GM21447 (cell line): Measurements from ENCODE around the gene B3GALT2.
"Not testable (repeated sequence)": the region's sequence is repeated elsewhere in the genome, so short reads cannot be mapped to it uniquely, and the experiment has no call there.

Experiments
- ATAC-seq: cut with Tn5 transposase; IDR thresholded peaks from one replicate; pipeline ENCODE4 v1.9.1; 2021; ENCODE audit not compliant: unreplicated experiment

The B3GALT2 gene, protein sequence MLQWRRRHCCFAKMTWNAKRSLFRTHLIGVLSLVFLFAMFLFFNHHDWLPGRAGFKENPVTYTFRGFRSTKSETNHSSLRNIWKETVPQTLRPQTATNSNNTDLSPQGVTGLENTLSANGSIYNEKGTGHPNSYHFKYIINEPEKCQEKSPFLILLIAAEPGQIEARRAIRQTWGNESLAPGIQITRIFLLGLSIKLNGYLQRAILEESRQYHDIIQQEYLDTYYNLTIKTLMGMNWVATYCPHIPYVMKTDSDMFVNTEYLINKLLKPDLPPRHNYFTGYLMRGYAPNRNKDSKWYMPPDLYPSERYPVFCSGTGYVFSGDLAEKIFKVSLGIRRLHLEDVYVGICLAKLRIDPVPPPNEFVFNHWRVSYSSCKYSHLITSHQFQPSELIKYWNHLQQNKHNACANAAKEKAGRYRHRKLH

DNA sequence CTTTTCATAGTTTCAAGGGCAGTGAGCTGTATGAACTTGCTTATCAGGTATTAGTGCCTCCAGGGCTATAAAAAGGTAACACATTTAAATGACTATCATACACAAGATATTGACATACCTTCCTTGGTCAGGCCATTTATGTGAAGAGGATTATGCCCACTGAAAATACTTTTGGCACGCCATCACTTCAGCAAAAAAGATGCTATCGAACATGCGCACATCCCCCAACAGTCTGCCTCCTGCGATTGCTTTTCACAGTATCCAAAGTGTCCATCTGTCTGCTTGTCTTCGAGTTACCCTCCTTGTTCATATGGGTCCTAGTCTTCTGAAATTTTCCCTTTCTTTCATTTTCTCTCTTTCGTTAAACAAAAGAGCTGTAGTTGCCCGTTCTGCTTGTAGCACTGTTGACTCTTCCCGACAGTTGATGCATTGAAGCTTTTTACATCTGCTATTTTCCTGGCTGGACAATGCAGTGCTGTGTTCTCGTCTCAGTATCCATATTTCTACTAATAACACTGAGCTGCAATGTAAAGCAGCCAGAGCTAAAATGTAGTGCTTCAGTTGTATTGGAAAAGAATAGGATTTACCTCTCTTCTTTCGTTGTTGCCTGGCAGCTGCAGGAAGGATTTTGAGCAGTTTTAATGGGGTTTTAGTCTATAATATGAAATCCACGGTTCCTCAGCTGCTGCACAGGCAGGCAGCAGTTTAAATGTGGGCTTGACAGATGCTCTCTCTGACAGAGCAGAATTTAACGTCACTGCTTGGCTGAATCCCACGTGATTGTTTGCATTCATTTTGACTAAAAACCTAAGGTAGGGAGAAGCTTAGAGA, at the start of gene B3GALT2:
B3GALT2 (minus strand) TSS at position 713 of the 831 bp plus-strand sequence. CDS start 5,051 bp downstream, outside the sequence.
- no peak for ATAC-seq

DNA sequence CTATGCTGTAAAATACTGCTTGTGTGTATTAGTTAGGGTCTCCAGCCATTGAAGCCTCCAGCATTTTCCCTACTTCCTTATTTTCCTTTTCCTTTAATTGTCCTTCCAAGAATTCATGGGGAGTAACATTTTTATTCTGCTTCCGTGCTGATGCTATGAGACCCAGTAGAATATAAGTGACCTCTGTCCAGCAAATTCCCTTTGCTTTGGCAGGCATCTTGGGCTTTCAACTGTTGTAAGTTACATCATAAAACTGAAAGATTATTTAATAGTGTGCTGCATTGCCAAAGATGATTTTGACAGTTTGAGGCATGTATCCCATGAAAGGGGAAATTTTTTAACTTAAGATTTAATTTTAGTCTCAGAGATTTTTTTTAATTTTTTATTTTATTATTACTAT, 48.1 kb upstream of the B3GALT2 start:
- no peak for ATAC-seq

DNA sequence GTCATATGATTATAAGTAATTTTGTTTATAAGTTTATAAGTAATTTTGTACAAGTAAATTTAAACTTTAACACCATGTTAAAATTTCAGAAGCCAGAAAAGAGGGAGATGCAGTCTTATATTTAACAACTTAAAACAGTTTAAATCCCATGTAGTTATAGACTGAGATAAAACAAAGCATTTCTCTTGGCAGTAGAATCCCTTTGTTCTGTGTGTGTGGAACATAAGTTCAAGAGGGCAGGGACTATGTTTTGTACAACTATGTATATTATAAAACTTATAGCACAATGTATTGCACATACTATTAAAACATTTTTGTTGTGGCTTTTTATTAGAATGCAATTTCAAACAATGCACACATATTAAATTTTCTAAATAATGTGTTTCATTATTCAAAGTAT, 44.7 kb upstream of the B3GALT2 start:
- not testable (repeated sequence) for ATAC-seq

DNA sequence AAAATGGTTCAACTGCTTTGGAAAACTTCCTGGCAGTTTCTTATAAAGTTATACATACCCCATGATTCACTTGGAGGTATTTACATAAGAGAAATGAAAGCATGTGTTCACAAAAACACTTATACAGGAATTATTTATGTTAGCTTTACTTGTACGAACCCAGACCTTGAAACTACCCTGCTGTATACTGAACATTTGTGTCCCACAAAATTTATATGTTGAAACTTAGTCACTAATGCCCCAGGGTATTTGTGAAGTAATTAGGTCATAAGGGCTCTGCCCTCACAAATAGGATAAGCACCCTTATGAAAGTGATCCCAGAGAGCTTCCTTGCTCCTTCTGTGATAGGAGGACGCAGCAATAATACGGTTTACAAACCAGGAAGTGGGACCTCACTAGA, 42.7 kb upstream of the B3GALT2 start:
- ATAC-seq: no peak

DNA sequence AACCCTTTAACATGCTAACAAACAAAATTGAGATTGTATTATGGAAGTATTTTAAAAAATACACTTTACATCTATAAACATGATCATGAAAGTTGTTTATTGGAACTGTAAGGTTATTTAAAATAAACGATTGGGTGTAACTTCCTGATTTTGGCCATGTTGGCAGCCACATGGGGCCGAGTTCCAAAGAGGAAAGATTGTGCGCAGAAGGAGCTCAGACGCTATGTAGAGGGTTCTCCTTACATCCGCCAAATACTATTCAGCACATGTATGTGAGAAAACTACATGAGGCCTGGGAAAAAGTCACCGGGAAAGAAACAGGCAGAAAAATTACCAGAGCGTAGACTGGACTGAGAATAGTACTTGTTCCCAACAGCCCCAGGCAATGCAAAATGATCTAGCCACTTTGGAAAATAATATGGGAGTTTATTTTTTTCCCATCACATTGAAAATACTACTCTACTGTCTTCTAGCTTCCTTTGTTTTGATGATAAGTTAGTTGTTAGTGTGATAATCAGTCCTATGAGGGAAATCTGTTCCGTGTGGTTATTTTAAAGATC, 35.7 kb upstream of the B3GALT2 start:
- no peak for ATAC-seq

DNA sequence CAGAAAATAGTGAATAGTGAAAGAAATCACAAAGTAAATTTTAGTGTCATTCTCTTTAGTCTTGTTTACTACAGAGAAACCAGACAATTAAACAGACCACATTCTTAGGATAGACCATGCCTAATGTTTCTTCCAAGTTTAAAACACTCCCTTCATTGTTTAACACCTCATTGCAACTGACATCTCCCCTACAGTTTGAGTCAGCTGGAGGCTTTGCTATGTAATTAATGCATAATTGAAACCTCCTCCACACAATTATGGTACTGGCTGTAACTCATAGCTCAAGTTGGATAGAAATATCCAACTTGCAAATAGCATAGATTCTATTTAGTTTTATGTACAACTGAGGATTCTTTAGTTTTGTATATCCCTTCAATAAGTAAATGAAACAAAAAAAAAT, 35.2 kb upstream of the B3GALT2 start:
- ATAC-seq: no peak

DNA sequence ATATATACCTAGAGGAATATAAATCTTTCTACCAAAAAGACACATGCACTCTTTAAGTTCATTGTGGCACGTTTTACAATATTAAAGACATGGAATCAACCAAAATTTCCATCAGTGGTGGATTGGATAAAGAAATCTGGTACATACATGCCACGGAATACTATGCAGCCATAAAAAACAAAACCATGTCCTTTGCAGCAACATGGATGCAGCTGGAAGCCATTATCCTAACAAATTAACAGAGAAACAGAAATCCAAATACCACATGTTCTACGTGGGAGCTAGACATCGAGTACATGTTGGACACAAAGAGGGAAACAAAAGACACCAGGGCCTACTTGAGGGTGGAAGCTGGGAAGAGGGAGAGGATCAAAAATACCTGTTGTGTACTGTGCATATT, 33.0 kb upstream of the B3GALT2 start:
- no peak for ATAC-seq

DNA sequence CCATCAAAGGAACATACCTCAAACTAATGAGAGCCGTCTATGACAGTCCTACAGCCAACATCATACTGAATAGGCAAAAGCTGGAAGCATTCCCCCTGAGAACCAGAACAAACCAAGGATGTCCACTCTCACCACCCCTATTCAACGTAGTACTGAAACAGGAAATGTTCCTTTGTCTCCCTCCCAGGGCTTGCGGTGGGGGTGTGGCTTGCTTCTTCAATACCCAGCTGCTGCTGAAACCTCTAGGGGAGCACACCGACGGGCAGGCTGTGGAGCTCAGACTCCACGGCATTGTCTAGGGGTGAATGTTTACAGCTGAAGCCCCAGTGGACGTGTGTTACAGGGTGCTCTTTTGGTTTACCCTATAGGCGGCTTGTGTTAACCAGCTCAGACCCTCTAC, 30.5 kb upstream of the B3GALT2 start:
- no peak for ATAC-seq

DNA sequence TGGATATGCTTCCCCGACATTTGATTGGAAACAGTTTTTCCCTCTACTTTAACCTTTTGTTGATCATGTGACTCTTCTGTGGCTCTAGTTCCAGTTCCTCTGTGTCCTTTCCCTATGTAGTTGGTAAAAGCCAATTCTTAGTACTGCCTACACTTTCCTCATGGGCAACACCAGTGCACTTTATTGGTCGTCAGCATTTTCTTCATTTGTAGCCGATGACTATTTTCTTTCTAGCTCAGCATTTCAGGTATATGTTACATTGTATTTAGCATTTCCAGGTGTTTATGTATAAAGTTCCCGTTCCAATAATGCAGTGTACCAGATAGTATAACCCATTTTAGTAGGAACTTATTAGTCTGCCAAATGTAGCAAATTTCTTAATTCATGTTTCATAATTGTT, 27.6 kb upstream of the B3GALT2 start:
- ATAC-seq: no peak

DNA sequence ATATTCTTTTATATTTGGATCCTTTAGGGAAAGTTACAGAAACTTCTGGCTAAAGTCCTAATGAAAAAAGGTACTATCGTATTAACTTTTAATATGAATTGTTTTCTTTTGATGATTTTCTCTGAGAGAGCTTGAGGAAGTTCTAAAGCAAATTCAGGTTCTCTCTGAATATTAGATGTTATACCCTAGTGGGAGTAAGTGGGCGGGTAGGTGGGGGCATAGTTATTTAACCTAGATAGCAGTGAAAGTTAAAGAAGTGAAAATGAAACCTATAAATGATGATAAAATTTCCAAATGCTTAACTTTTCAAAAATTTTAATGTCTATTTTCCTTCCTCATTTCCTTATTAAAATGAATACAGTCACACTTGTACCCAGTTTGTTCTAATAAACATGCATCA, 26.2 kb upstream of the B3GALT2 start:
- no peak for ATAC-seq

DNA sequence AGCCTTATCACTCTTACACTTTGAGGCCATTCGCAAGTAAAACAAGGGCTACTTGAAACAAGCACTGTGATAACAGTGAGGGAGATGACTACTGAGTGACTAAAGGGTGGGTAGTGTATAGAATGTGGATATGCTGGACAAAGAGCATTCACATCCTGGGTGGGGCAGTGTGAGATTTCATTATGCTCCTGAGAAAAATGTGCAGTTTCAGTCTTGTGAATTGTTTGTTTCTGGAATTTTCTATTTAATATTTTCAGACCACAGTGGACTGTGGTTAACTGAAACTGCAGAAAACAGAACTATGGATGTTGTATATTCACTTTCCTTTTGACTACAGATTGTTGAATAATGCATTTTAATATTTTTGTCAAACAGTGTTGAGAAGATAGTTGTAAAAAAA, 25.1 kb upstream of the B3GALT2 start:
- ATAC-seq: peak; percentile 84

DNA sequence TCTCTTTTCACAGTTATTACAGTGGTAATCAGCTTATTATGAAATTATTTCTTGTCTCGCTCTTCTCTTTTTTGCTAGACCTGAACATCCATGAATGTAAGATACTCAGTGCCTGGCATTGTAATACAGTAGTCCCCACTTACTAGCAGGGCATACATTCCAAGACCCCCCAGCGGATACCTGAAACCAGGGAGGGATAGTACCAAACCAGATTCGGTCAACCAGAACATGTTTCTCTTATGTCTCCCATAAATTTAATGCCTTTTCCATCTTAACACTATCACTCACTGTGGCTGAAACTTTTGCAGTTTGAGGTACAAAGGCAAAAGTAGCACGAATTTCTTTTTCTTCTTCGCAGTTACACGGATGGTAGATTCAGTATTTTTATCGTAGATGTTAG, 24.6 kb upstream of the B3GALT2 start:
- ATAC-seq: peak; percentile 2

DNA sequence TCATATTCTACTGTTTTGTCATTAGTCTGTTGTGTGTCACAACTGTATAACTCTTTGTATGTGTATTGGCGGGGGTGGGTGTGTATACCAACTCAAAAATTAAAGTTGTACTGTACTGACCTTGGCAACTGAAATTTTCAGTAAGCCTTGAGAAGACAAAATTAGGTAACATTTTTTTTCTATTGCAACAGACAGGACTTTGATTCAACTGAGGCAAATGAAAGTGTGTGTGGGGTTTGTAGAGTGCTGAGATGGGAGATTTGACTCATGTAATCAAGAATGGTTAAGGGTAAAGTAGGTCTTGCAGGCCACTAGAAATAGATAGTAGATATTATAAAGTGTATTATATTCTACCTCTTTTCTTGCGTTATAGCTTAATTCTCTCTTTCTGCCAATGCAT, 14.6 kb upstream of the B3GALT2 start:
- ATAC-seq: no peak

DNA sequence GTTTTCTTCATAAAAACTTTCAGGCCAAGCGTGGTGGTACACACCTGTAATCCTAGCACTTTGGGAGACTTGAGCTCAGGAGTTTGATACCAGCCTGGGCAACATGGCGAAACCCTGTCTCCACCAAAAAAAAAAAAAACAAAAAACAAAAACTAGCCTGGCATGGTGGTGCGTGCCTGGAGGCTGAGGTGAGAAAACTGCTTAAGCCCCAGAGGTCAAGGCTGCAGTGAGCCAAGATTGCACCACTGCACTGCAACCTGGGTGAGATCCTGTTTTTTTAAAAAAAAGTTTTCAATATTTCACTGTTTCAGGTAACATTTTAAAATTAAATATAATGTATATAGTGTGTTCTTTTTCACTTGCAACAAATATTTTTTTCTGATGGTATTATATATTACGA, 13.5 kb upstream of the B3GALT2 start:
- ATAC-seq: no peak

DNA sequence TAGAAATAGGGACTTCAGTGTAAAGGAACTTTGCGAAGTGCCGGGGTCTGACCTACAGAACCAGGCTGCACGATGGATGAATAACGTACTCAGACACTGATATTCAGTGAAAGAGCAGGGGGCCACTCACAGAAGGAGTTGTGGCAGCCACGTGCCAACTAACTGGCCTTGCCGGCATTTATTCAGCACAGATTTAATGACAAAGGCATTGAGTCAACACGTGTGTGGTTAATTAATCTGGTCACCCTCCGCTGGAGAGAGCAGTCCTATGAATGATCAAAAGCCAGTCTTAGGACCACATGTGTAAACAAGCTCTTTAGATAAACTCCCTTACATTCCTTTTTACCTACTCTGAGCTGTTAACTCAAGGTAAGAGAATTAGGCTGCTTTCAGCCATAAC, 6.2 kb upstream of the B3GALT2 start:
- no peak for ATAC-seq

DNA sequence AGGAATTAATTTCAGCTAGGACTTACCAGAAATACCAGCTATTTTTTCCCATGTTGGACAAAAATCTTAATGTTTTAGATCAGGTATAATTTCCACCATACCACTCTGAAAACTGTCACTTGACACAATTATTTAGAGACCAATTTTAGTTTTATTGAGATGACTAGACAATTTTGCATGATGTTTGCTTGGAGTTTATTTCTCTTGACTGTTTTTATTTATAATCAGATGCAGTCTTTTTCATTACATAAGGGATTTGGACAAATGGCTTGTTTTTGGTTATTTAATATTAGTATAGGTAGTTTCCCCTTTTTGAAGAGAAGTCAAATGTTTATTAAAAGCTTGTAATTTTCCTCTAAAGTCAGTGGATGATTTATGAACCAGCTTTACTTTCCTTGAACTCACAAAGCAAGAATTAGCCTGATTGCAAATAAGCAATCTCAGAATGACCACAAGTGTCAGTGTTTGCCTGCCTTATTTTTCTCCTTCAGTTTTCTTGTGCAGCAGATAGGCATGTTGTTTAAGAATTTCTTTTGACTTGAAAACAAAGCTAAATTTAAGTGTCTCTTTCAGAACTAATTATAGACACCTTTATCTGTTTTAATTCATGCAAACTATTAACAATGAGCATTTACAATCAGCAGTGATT, 3.8 kb upstream of the B3GALT2 start:
- ATAC-seq: no peak

DNA sequence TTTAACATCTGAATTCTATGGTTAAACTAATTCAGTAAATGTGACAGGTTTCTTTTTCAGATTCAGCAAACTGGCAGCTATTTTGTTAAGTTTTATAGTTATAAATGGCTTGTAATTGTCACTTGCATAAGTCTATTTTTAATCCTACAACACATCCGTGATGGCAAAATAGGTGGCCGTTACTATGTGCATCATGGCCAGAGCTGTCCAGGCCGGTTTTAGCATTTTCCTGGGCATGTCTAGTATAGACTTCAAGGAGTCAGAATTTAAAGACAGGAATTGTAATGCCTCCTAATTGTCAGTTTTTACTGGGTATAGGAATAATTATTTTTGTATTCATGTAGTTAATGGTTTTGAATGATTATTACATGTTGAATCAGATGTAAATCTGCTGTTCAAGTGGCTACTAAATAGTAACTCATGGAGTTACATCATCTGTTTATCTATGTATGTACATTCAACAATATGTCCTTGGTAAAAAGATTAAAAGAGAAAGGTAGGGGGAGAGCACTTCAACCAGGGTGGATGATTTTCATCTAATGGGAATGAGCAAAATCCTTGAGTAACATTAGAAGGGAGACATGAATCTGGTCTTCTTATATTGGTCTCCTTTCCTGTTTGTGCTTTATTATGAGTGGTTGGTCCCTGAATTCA, 3.2 kb upstream of the B3GALT2 start:
- ATAC-seq: no peak

DNA sequence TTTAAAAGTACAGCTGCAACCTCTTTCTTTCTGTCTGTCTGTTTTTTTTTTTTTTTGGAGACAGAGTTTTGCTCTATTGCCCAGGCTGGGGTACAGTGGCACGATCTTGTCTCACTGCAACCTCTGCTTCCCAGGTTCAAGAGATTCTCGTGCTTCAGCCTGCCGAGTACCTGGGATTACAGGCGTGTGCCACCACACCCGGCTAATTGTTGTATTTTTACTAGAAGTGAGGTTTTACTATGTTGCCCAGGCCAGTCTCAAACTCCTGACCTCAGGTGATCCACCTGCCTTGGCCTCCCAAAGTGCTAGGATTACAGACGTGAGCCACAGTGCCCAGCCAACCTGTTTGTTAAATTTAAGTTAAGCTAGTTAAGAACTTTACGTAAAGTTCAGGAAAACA, 2.5 kb upstream of the B3GALT2 start:
- ATAC-seq: not testable (repeated sequence)

DNA sequence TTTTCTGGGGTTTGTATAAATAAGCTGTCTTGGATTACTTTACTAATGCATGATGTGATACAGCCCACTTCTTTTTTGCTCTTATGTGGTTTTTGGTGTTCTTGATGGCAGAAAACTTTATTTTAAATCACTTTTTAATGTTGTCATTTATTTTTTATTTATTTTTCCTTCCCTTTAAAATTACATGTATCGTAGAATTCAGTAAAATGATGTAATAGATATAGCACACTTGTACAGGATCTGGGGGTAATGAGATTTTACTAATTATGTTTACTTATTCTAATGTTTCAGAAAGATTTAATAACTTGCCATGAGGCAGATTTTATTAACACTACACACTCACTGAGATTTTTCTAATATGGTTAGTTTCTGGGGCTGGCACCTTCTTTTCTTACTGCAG, 701 bp upstream of the B3GALT2 start:
- ATAC-seq: no peak

DNA sequence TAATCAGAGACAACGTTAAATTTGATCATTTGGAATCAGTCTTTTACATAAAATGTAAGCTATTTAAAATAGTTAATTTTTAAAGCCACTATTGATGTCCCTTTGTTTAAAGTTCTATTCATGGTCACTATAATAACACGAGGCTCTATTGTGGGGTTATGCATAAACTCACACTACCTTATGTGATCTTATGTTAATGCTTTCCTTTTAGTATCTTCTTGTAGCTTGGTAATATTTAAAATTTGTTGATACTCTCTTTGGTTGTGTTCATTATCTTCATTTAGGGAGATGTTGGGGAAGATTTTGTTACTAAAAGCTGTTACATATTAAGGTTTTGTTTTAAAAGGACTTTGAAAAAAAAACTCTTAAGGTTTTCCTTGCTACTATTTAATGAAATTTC, 1.2 kb downstream of the B3GALT2 start:
- no peak for ATAC-seq

DNA sequence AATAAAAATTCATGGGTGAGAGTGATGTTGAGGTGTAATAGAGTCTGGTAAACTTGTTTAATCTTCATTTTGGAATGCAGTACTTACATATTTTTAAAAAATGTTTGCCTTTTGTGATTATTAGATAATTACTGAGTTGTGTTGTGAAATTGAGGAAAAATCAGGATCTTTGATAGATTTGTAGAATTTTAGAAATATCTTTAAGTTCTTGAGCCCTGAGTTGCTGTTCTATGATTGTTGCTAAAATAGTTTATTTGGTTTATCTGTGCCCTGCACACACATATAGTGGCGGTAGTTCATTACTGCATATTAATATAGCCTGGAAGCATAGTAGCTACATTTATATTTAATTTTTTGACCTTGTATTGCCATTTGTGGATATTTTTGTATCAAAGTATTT, 1.6 kb downstream of the B3GALT2 start:
- ATAC-seq: no peak
